K562 (cell line): ENCODE data around the gene SLC22A7.

ENCODE experiments used
- CBX5 ChIP-seq: IDR thresholded peaks from 2 replicates; pipeline ENCODE4 v1.6.1; 2014; ENCODE audit warnings: low read depth, borderline replicate concordance
- FOS ChIP-seq: IDR thresholded peaks from 3 replicates; pipeline ENCODE4 v1.6.1; 2011; ENCODE audit not compliant: insufficient read length; ENCODE audit errors: extremely low read depth
- TF ChIP-seq, protein P1 (sequence below), 3 experiments: IDR thresholded peaks in 2 of 3; conservative IDR thresholded peaks in 1 of 3; 2 replicates each; pipeline ENCODE4 v1.5.1; 2011 to 2012; ENCODE audit warnings: low read length in 3 of 3, mild to moderate bottlenecking in 3 of 3, control low read depth in 2 of 3, improper control_type of control experiment in 1 of 3, inconsistent platforms in 1 of 3, low read depth in 1 of 3, mixed read lengths in 1 of 3, moderate library complexity in 1 of 3; ENCODE audit not compliant: insufficient read depth in 2 of 3
- TF ChIP-seq, protein P2 (sequence below): fragments of 450-650 bp; IDR thresholded peaks from 2 replicates; pipeline ENCODE4 v1.6.1; 2016

DNA sequence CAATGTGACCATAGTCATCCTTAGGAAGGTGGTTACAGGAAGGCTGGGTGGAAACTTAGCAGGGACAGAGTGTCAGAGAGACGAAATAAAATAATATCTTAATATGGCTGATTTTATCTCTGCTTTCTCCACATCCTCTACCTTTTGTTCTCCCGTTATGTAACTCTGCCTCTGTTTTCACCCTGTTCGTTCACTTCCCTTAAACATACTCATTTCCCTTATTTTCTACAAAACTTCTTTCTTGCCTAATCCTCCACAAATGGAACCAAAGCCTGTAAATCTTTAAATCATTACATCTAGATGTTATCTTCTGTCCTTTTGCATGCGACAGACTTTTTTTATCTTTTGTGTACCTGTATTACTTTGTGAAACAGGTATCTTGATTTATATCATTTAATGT lies 33.8 kb downstream of the SLC22A7 start:
- no peak for TF ChIP-seq CBX5
- TF ChIP-seq, protein P1, sequence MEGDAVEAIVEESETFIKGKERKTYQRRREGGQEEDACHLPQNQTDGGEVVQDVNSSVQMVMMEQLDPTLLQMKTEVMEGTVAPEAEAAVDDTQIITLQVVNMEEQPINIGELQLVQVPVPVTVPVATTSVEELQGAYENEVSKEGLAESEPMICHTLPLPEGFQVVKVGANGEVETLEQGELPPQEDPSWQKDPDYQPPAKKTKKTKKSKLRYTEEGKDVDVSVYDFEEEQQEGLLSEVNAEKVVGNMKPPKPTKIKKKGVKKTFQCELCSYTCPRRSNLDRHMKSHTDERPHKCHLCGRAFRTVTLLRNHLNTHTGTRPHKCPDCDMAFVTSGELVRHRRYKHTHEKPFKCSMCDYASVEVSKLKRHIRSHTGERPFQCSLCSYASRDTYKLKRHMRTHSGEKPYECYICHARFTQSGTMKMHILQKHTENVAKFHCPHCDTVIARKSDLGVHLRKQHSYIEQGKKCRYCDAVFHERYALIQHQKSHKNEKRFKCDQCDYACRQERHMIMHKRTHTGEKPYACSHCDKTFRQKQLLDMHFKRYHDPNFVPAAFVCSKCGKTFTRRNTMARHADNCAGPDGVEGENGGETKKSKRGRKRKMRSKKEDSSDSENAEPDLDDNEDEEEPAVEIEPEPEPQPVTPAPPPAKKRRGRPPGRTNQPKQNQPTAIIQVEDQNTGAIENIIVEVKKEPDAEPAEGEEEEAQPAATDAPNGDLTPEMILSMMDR (IDR thresholded peaks at IDR 0.05 in 2 of 3, conservative IDR thresholded peaks at IDR 0.05 in 1 of 3; ENCODE audit: insufficient read depth in 2 of 3, low read depth in 1 of 3, low read length in 3 of 3): no peak
- no peak for TF ChIP-seq FOS
- TF ChIP-seq, protein P2, sequence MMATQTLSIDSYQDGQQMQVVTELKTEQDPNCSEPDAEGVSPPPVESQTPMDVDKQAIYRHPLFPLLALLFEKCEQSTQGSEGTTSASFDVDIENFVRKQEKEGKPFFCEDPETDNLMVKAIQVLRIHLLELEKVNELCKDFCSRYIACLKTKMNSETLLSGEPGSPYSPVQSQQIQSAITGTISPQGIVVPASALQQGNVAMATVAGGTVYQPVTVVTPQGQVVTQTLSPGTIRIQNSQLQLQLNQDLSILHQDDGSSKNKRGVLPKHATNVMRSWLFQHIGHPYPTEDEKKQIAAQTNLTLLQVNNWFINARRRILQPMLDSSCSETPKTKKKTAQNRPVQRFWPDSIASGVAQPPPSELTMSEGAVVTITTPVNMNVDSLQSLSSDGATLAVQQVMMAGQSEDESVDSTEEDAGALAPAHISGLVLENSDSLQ: no peak
